ENCODE measurements around the gene ST6GAL1.

- TF ChIP-seq CTCF (conservative IDR thresholded peaks at IDR 0.05) = no peak
- TF ChIP-seq ZFX (IDR thresholded peaks at IDR 0.05) = no peak
Observed at GRCh38 chr3:186964071-186964470, 33.7 kb downstream of the ST6GAL1 start.
